Activated CD4-positive, alpha-beta T cell treated with anti-CD3 and anti-CD28 coated beads, Interleukin-2, amount 50 U/mL, for 16 hours (primary cell): ENCODE results near the gene USB1.

ENCODE experiments used
- DNase-seq: peaks from one replicate; pipeline ENCODE4 v3.0.0-alpha.2; 2020

Gene USB1

GRCh38 chr16:58035356-58036170 lies 34.4 kb downstream of the USB1 start:
- DNase-seq = no peak

- DNase-seq = no peak
Measured at GRCh38 chr16:58036943-58037342, 35.7 kb downstream of the USB1 start.

GRCh38 chr16:58037365-58038057 lies 36.3 kb downstream of the USB1 start:
- DNase-seq = no peak

GRCh38 chr16:58038219-58038641 lies 37.0 kb downstream of the USB1 start:
- DNase-seq = no peak

DNA sequence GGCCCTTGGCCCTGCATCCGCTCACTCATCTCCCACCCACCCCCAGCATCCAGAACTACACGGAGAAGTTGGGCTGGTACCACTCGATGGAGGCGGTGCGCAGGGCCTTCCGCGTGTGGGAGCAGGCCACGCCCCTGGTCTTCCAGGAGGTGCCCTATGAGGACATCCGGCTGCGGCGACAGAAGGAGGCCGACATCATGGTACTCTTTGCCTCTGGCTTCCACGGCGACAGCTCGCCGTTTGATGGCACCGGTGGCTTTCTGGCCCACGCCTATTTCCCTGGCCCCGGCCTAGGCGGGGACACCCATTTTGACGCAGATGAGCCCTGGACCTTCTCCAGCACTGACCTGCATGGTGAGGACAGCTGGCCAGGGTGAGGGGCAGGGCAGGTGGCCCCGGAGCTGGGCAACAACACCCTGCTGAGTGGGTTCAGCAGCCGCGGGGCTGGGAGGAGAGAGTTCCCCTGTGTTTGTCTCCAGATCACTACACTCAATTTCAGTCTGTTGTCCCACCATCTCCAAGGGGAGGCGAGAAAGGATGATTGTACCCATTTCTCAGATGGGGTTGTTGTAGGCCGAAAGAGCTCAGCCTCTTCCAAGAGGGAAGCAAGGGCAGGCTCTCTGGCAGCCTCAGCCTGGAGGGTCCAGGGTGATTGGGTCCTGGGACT lies 38.8 kb downstream of the USB1 start:
- DNase-seq = no peak

- no peak for DNase-seq
Measured at GRCh38 chr16:58040496-58040846, 39.3 kb downstream of the USB1 start.

GRCh38 chr16:58040945-58041627 lies 39.9 kb downstream of the USB1 start:
- DNase-seq = no peak

DNA sequence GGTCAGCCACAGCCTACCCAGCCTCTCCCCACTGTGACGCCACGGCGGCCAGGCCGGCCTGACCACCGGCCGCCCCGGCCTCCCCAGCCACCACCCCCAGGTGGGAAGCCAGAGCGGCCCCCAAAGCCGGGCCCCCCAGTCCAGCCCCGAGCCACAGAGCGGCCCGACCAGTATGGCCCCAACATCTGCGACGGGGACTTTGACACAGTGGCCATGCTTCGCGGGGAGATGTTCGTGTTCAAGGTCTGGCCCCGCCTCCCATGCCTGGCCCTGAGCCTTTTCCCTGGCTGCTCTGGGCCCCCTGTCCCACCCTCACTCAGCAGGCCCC lies 40.4 kb downstream of the USB1 start:
- DNase-seq = no peak

DNA sequence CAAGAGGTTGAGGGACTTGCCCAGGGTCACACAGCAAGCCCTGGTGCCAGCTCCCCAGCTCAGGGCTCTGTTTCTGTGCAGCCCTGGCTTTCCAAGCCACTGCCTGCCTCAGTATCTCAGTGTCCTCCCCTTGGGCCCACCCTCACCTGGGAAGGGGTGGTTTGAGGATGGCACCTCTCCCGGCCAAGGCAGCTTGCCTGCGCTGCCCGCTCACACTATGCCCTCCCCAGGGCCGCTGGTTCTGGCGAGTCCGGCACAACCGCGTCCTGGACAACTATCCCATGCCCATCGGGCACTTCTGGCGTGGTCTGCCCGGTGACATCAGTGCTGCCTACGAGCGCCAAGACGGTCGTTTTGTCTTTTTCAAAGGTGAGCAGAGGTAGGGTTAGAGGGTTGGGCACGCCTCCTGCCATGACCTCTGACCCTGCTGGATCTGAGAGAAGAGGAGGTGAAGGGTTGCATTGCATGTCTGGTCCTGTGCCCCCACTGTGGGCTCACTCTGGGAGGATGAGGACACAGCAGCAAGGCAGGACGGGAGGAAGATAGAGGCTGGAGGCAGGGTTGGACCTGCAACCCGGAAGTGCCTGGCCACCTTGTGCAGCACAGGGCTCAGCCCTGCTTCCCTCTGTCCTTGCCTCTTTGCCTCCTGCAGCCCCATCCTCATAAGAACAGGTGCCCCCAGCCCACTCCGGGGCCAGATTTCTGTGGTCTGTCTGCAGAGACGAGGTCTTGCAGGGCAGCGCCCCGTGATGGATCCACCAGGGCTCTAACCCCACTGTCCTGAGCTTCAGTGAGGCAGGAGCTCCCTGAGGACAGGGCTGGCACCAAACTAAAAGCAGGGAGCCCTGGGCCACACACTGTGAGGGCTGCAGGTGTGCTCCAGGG lies 41.0 kb downstream of the USB1 start:
- no peak for DNase-seq

DNA sequence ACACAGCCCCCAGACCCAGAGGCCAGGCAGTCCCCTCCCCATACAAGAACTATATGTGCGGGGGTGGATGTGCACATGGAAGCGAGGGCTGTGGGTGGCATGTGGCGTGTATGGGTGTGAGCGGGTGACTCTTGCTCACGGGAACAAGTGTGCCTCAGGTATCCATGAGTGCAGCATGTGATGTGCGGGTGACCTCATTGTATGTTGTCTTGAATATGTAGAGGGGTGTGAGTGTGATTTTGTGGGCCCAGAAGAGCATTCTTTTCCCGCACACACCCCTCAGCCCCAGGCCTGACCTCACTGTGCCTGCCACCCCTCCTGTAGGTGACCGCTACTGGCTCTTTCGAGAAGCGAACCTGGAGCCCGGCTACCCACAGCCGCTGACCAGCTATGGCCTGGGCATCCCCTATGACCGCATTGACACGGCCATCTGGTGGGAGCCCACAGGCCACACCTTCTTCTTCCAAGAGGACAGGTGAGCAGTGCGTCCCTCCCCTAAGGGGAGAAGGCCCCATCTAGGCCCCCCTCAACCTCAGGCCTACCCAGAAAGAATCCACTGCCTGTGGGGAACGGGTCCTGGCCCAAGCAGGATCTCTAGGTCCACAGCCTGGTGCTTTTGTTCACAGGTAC lies 41.8 kb downstream of the USB1 start:
- DNase-seq = no peak

DNA sequence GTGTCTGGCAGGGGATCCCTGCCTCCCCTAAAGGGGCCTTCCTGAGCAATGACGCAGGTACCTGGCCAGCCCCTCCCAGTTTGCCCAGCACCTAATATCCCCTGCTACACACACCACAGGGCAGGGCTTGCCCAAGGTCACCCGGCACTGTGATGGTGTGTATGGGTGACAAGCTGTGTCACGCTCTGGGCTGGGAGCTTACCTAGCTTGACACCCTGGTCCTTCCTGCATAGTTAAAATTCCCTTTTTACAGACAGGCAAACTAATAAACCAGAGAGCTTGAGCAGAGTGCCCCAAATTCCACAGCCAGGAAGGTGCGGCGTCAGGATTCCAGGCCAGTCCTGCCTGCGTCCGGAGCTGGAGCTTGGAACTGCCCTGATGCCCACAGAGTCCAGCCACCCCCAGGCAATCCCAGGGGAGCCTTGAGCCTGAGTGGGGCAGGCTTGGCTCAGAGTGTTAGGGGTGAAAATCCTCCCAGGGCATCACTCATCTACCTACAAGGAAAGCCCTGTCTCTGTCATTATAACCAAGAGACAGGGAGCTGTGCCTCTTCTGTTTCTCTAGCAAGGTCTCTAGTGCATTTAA lies 42.5 kb downstream of the USB1 start:
- no peak for DNase-seq

DNA sequence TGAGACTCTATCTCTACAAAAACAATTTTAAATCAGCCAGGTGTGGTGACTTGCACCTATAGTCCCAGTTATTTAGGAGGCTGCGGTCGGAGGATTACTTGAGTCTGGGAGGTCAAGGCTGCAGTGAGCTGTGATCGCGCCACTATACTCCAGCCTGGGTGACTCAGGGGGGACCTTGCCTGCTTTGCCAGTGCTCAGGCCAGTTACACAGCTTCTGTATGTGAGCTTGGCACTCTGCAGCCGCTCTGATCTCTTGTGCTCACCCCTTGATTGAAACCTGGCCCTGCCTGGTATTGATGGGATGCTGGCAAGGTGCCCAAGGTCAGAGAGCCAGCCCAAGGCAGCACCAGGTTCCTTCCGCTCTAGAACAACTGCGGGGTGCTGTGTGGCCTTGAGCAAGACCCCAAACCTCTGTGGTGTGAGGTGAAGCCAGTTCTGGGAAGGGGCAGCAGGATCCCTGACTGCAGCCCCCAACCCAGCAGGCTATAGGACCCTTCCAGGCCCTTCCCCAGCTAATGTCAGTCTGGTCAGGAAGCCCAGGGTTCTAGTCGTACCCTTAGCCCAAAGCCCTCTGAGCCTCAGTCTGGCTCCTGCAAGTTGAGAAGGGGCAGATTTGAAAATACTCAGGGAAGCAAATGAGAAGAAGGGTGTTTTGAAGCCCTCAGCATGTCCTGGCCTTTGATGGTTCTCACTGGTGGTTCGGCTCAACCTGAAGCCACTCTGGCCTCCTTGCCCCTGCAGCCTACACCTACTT lies 43.2 kb downstream of the USB1 start:
- no peak for DNase-seq

GRCh38 chr16:58045096-58045495 lies 43.9 kb downstream of the USB1 start:
- no peak for DNase-seq

DNA sequence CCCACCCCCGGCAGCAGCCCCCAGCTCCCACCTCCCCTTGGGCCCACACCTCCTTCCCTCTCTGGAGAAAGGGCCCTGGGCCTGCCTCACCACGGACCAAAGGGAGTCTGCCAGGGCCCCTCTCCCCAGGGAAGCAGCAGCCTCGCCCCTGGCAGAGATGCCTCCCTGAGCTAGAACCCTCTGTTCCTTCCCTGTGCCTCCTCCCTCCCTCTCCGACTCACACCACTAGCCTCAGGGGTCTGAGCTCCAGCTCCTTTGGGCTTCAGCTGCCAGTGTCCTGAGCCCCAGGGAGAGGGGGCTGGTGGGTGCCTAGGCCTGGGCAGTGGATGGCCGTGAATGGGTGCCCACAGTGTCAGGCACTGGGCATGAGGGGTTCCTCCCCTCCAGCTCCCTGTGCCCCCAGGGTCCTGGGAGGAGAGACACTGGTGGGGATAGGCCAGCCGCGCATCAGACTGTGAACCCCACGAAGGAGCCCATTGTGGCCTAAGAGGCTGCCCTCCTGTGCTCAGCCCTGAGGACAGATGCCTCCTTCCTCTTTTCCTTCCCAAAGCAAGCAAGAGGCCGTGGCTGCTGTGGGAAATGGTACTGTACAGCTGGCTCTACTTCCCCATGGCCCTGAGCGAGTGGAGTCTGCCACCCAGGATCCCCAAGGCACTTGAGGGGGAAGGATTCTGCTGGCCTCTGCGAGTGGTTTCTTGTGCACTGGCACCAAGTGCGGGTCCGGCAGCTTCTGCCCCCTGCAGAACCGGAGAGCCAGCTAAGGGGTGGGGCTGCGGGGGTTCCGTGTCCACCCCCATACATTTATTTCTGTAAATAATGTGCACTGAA lies 45.1 kb downstream of the USB1 start:
- DNase-seq = no peak

DNA sequence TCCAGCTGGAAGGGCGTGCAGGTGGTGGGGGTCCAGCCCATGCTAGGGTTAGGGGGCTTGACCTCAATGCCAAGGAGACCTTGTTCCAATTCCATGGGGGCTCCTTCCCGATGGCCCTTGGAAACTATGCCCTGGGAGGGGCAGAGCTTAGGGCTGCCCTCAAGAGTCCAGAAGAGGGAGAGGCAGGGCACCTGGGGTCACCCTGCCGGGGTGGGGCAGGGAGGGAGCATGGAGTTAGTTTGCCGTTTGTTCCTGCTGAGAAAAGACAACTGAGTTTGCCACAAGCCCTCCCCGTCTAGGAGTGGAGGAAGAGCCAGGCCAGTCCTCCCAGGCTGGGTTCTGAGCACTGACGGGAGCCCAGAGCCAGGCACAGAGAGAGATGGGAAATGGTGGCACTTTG lies 45.7 kb downstream of the USB1 start:
- no peak for DNase-seq

DNA sequence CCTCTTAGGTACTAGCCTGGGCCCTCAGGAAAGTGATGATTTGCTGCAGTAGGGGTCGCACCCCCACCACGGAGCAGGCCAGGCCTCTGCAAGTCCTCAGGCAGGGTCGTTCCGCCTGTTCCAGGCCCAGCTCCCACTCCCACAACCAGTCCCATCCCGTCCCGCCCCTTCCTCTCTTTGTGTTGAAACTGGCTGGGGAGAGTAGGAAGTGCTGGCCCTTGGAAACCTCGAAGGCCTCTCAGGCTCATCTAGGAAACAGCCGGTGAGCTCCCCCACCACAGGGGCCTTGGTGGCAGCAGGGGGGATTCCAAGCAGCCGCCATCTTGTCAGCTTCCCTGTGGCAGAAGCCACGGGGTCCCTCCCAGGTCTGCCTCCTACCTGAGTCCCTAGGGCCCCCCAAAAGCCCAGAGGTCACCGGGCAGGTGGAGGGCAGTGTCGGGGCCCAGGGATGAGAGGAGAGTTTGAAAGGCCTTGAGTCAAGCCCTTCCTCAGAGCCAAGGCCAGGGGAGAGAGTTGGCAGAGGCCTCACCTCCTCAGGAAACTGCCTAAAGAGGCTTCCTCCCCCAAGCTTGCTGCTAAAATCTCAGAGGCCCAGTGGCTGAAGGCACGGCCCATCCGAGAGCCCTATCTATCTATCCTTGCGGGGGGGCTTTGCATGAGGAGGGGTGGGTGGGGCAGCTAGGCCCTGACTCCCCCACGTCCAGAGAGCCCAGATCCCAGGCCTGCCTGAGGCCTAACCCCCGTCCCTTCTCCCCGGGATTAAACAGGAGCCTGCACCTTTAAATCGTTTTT lies 46.5 kb downstream of the USB1 start:
- DNase-seq = no peak

DNA sequence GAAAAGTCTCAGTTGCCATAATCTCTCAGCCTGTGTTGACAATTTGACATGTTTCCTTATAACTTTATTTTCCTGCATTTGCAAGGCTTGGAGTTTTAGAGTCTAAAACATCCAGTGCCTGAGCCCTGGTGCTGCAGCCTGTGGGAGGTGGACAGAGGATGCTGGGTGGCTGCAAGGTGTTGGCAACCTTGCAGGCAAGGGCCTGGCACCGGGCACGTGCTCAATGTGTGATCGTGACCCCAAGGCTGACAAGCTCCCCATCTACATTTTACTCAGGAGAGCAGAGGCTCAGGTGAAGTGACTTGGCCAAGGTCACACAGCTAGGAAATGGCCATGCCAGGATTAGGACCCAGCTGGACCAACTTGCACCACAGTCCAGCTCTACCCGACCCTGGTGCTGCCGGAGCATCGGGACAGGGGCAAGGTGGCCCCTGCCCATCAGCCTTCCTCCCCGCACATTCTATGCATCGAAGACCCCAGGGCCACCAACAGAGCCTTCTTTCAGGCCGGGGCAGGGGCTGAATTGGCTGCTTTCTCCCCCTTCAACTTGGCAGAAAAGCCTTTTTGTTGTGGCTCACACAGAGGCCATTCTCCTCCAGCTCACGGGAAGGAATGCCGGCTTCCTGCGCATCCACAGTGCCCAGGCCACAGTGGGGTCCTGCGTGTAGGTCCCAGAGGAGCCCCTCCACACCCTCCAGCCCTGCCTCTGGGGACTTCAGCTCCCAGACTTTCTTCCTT lies 47.5 kb downstream of the USB1 start:
- no peak for DNase-seq
